ENCODE data around the gene TAF1D.

TAF1D gene

DNA sequence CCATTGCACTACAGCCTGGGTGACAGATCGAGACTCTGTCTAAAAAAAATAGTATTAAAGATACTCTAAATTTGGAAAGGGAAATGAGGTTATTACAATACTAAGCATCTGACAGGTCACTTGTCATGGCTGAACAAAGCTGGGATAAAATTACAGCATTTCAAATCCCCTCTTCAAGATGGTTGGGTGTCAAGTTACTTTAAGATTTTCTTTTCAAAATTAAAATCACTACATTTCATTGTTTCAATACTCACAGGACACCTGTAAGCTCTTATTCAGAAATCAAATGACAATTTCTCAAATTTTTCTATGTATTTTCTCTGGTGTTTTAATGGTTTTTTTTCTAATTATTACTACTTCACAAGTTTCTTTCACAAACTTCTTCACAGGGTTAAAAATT, 5.7 kb downstream of the TAF1D start:
- no peak for DNase-seq (ENCODE audit: low read depth in 1 of 2, low spot score in 1 of 2)
- H3K27ac ChIP-seq (replicated peaks) = no peak overlapping the region
- H3K4me3 ChIP-seq (replicated peaks; ENCODE audit: insufficient read depth, low read length) = no peak overlapping the region
- TF ChIP-seq SPI1 (IDR thresholded peaks at IDR 0.05; ENCODE audit: borderline replicate concordance, low read depth) (no peak), GABPA (IDR thresholded peaks at IDR 0.05; ENCODE audit: low read depth) (no peak), CTCF (IDR thresholded peaks at IDR 0.05; ENCODE audit: insufficient read depth, low read length) (no peak), POLR2AphosphoS5 (IDR thresholded peaks at IDR 0.05; ENCODE audit: low read depth) (no peak)
- TF ChIP-seq, protein P1, sequence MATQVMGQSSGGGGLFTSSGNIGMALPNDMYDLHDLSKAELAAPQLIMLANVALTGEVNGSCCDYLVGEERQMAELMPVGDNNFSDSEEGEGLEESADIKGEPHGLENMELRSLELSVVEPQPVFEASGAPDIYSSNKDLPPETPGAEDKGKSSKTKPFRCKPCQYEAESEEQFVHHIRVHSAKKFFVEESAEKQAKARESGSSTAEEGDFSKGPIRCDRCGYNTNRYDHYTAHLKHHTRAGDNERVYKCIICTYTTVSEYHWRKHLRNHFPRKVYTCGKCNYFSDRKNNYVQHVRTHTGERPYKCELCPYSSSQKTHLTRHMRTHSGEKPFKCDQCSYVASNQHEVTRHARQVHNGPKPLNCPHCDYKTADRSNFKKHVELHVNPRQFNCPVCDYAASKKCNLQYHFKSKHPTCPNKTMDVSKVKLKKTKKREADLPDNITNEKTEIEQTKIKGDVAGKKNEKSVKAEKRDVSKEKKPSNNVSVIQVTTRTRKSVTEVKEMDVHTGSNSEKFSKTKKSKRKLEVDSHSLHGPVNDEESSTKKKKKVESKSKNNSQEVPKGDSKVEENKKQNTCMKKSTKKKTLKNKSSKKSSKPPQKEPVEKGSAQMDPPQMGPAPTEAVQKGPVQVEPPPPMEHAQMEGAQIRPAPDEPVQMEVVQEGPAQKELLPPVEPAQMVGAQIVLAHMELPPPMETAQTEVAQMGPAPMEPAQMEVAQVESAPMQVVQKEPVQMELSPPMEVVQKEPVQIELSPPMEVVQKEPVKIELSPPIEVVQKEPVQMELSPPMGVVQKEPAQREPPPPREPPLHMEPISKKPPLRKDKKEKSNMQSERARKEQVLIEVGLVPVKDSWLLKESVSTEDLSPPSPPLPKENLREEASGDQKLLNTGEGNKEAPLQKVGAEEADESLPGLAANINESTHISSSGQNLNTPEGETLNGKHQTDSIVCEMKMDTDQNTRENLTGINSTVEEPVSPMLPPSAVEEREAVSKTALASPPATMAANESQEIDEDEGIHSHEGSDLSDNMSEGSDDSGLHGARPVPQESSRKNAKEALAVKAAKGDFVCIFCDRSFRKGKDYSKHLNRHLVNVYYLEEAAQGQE (IDR thresholded peaks at IDR 0.05; ENCODE audit: insufficient replicate concordance, low read depth) = no peak
- no peaks in the 10 kb centered on the region for H3K27me3 ChIP-seq (ENCODE audit: insufficient read depth, poor library complexity, severe bottlenecking)

DNA sequence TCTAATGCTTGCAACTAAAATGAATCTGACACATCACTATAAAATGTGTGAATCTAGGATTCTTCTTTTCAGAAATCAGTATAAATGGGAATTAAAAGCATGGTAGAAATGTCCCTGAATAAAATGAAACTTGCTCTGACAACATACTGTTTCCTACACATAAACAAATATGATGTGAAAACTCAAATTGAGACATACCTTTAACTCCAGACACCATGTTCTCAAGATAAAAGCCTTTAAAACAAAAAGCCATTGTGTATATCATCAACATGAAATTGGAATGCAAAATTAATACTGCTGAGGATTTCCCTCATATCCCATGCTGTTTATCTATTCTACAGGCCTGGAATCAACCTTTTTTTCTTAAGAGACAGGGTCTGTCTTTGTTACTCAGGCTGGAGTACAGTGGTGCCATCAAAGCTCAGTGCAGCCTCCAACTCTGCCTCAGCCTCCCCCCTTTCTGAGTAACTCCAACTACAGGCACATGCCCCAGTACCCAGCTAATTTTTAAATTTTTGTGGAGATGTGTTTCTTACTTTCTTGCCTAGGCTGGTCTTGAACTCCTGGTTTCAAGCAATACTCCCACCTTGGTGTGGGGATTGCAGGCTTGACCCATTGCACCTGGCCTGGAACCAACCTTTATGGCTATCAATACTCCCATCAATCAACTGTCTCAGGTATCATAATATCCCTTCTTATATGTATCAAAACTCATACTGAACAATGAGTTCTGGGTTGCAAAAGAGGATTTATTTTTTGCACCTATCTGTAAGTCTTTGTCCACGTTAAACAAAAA, 6.7 kb downstream of the TAF1D start:
- TF ChIP-seq POLR2AphosphoS5 (IDR thresholded peaks at IDR 0.05; ENCODE audit: low read depth) = peak; percentile 62
- TF ChIP-seq, protein P1 (IDR thresholded peaks at IDR 0.05; ENCODE audit: insufficient replicate concordance, low read depth) = no peak
- Histone ChIP-seq H3K4me3 (replicated peaks; ENCODE audit: insufficient read depth, low read length) (no peak overlapping the region), H3K27me3 (ENCODE audit: insufficient read depth, poor library complexity, severe bottlenecking) (no peaks in the 10 kb centered on the region), H3K27ac (replicated peaks) (no peak overlapping the region)
- no peak for DNase-seq (ENCODE audit: low read depth in 1 of 2, low spot score in 1 of 2)

DNA sequence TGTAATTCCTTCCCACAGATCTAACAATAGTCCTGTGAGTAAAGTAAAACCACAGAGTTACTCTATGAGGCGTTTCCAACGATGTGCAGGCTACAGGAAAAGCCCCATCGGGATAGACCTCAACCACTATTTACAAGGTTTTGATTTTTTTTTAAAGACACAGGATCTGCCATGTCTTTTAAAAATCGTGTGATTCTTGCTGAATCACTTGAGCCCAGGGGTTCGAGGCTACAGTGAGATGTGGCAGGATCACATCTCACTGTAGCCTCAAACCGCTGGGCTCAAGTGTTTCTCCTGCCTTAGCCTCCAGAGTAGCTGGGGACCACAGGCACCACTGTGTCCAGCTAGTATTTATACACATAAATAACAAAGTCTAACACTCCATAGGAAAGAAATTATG, 7.8 kb downstream of the TAF1D start:
- DNase-seq (ENCODE audit: low read depth in 1 of 2, low spot score in 1 of 2) = no peak
- TF ChIP-seq POLR2AphosphoS5 (IDR thresholded peaks at IDR 0.05; ENCODE audit: low read depth) (no peak), CTCF (IDR thresholded peaks at IDR 0.05; ENCODE audit: insufficient read depth, low read length) (no peak), SPI1 (IDR thresholded peaks at IDR 0.05; ENCODE audit: borderline replicate concordance, low read depth) (no peak), GABPA (IDR thresholded peaks at IDR 0.05; ENCODE audit: low read depth) (no peak)
- TF ChIP-seq, protein P1 (IDR thresholded peaks at IDR 0.05; ENCODE audit: insufficient replicate concordance, low read depth) = no peak
- no peak overlapping the region for H3K4me3 ChIP-seq (replicated peaks; ENCODE audit: insufficient read depth, low read length)
- no peak overlapping the region for H3K27ac ChIP-seq (replicated peaks)
- no peaks in the 10 kb centered on the region for H3K27me3 ChIP-seq (ENCODE audit: insufficient read depth, poor library complexity, severe bottlenecking)
